GM04503 (cell line): Measurements from ENCODE around the gene CFAP410.
"Not testable (repeated sequence)": the region's sequence is repeated elsewhere in the genome, so short reads cannot be mapped to it uniquely, and the experiment has no call there.

Experiments
- DNase-seq: peaks from one replicate; pipeline ENCODE4 v3.0.0-alpha.2; 2012; ENCODE audit warnings: low read depth

The CFAP410 gene

GRCh38 chr21:44350773-44351481 lies 11.7 kb upstream of the CFAP410 start:
- DNase-seq, result no peak

- no peak for DNase-seq
Measured at GRCh38 chr21:44349847-44350772, 10.9 kb upstream of the CFAP410 start.

- DNase-seq, result no peak
Measured at GRCh38 chr21:44349416-44349846, 10.2 kb upstream of the CFAP410 start.

- DNase-seq, result no peak
Measured at GRCh38 chr21:44348861-44349260, 9.7 kb upstream of the CFAP410 start.

GRCh38 chr21:44347911-44348451 lies 8.8 kb upstream of the CFAP410 start:
- no peak for DNase-seq

GRCh38 chr21:44345495-44345894 lies 6.3 kb upstream of the CFAP410 start:
- DNase-seq, result no peak

GRCh38 chr21:44344541-44345183 lies 5.5 kb upstream of the CFAP410 start:
- DNase-seq, result no peak

GRCh38 chr21:44342981-44343380 lies 3.8 kb upstream of the CFAP410 start:
- DNase-seq, result not testable (repeated sequence)

- not testable (repeated sequence) for DNase-seq
Measured at GRCh38 chr21:44341726-44342458, 2.7 kb upstream of the CFAP410 start.

- DNase-seq, result no peak
Measured at GRCh38 chr21:44337941-44338895, 972 bp downstream of the CFAP410 start.

- DNase-seq, result no peak
Measured at GRCh38 chr21:44337449-44337848, 1.7 kb downstream of the CFAP410 start.

GRCh38 chr21:44335266-44336059 lies 3.7 kb downstream of the CFAP410 start:
- DNase-seq, result no peak

- no peak for DNase-seq
Measured at GRCh38 chr21:44334329-44335030, 4.7 kb downstream of the CFAP410 start.

- DNase-seq, result no peak
Measured at GRCh38 chr21:44333509-44334328, 5.5 kb downstream of the CFAP410 start.

- no peak for DNase-seq
Measured at GRCh38 chr21:44332965-44333364, 6.2 kb downstream of the CFAP410 start.

GRCh38 chr21:44332383-44332782 lies 6.8 kb downstream of the CFAP410 start:
- no peak for DNase-seq

- no peak for DNase-seq
Measured at GRCh38 chr21:44331650-44332307, 7.4 kb downstream of the CFAP410 start.

- no peak for DNase-seq
Measured at GRCh38 chr21:44331209-44331608, 8.0 kb downstream of the CFAP410 start.
